Natural killer cell (primary cell): ENCODE data around the gene SF3A2. TPM values are rescaled to one million over a fixed set of nuclear protein-coding genes. Genes with fewer than 3 reads are reported as not detected.

Source experiments
- ATAC-seq, 3 donors: fragments of 150-1000 bp in 2 of 3; fragments of 200-7000 bp in 1 of 3; cut with Tn5 transposase; 1 replicate in 1 of 3; 2 replicates in 2 of 3; pipeline ENCODE4 v1.10.0; 2021; ENCODE audit warnings: mild to moderate bottlenecking in 2 of 3, moderate library complexity in 2 of 3
- DNase-seq, 2 donors: peaks; one replicate each; pipeline versions ENCODE4 v3.0.0 to v3.0.0-alpha.2; 2013 to 2021; ENCODE audit warnings: mixed read lengths in 1 of 2
- H3K27ac ChIP-seq: one replicate; pipeline ENCODE4 v1.5.1; 2013; ENCODE audit warnings: mild to moderate bottlenecking, low read length
- H3K27me3 ChIP-seq: one replicate; pipeline ENCODE4 v1.6.1; 2013; ENCODE audit warnings: low read length; ENCODE audit not compliant: control insufficient read depth, insufficient read depth
- H3K36me3 ChIP-seq: one replicate; pipeline ENCODE4 v1.6.1; 2013; ENCODE audit warnings: low read length; ENCODE audit not compliant: control insufficient read depth, insufficient read depth
- H3K4me1 ChIP-seq: one replicate; pipeline ENCODE4 v1.6.1; 2013; ENCODE audit warnings: low read length; ENCODE audit not compliant: control insufficient read depth, insufficient read depth
- H3K4me3 ChIP-seq: one replicate; pipeline ENCODE4 v1.5.1; 2013; ENCODE audit warnings: low read length
- H3K9me3 ChIP-seq: one replicate; pipeline ENCODE4 v1.6.1; 2013; ENCODE audit warnings: low read length; ENCODE audit not compliant: control insufficient read depth, insufficient read depth
- H3K27ac Mint-ChIP-seq, 2 donors: one replicate each; pipeline ENCODE4 v1.8.0; 2022; ENCODE audit warnings: mild to moderate bottlenecking in 2 of 2, mixed read lengths in 2 of 2, moderate library complexity in 1 of 2
- H3K27me3 Mint-ChIP-seq, 2 donors: one replicate each; pipeline ENCODE4 v1.8.0; 2022; ENCODE audit warnings: low read depth in 2 of 2, mixed read lengths in 2 of 2
- H3K36me3 Mint-ChIP-seq: one replicate; pipeline ENCODE4 v1.8.0; 2022; ENCODE audit warnings: mixed read lengths
- H3K4me1 Mint-ChIP-seq, 2 donors: one replicate each; pipeline ENCODE4 v1.8.0; 2022; ENCODE audit warnings: mixed read lengths in 2 of 2
- H3K4me3 Mint-ChIP-seq: one replicate; pipeline ENCODE4 v1.8.0; 2022; ENCODE audit warnings: mild to moderate bottlenecking, moderate library complexity, mixed read lengths
- H3K9me3 Mint-ChIP-seq, 2 donors: one replicate each; pipeline ENCODE4 v1.8.0; 2022; ENCODE audit warnings: mixed read lengths in 2 of 2
- CTCF ChIP-seq: fragments of 200-600 bp; IDR thresholded peaks from one replicate; pipeline ENCODE4 v1.8.0; 2022; ENCODE audit warnings: antibody characterized with exemption
- WGBS: methylation state at CpG from one replicate; pipeline ENCODE4 v1.1.7; 2013; ENCODE audit warnings: missing lambda C conversion rate; ENCODE audit not compliant: insufficient coverage; 5-methylcytosine and 5-hydroxymethylcytosine counted together
- intact Hi-C: fragments of 100-400 bp; cut with micrococcal nuclease; formaldehyde crosslinking; loops from one replicate; pipeline ENCODE4 v1.14.2; 2022
- total RNA-seq, 4 donors: library from RNA; stranded (reverse); fragments of 120-200 nt in 1 of 4; gene quantifications; one replicate each; pipeline versions ENCODE4 v1.2.3 to v1.2.4, GENCODE V29; 2013 to 2022

The SF3A2 gene
- total RNA-seq, 3 donors from 2014 or later (not counting 1 experiment from before 2014, with no cell fraction given) = 143 to 165 (median 147) TPM

DNA sequence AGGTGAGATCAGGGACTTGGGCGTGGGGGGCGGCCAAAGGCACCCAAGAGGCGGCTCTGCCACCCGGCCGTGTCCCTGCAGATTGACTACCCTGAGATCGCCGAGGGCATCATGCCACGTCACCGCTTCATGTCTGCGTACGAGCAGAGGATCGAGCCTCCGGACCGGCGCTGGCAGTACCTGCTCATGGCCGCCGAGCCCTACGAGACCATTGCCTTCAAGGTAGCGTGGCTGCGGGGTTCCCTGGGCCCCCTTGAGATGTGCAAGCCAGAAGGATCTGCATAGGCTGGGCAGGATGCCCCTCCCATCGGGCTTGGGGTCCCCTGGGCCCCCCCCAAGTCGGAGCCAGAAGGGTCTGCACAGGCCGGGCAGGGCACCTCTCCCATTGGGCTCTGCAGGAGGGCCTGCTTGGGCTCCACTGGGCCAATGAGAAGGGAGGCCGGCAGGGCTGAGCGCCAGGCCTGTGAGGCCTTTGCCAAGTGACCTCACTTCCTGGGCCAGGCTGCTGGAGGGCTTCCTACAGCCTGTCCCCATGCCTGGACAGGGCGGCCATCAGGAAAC, 10.3 kb downstream of the SF3A2 start:
- H3K9me3 ChIP-seq = no peaks in the 10 kb centered on the region
- DNase-seq (no peak), ATAC-seq (no peak)
- no peak for TF ChIP-seq CTCF
- 93% methylated on average over 26 of the region's 26 CpGs for WGBS
- no peak overlapping the region for H3K27ac Mint-ChIP-seq
- intact Hi-C loops = no loop called here
- H3K4me3 ChIP-seq = no peak overlapping the region
- H3K4me1 Mint-ChIP-seq = peaks cover 6 to 9% of the 10 kb centered on the region in 2 donors
- H3K27me3 Mint-ChIP-seq = peaks cover 0 to 1% of the 10 kb centered on the region in 2 donors
- peaks cover 27% of the 10 kb centered on the region for H3K4me1 ChIP-seq
- H3K36me3 ChIP-seq = peaks cover 56% of the 10 kb centered on the region
- peaks cover 10% of the 10 kb centered on the region for H3K27me3 ChIP-seq
- no peak overlapping the region for H3K27ac ChIP-seq
- no peaks in the 10 kb centered on the region for H3K36me3 Mint-ChIP-seq
- no peak overlapping the region for H3K4me3 Mint-ChIP-seq
- H3K9me3 Mint-ChIP-seq = no peaks in the 10 kb centered on the region

DNA sequence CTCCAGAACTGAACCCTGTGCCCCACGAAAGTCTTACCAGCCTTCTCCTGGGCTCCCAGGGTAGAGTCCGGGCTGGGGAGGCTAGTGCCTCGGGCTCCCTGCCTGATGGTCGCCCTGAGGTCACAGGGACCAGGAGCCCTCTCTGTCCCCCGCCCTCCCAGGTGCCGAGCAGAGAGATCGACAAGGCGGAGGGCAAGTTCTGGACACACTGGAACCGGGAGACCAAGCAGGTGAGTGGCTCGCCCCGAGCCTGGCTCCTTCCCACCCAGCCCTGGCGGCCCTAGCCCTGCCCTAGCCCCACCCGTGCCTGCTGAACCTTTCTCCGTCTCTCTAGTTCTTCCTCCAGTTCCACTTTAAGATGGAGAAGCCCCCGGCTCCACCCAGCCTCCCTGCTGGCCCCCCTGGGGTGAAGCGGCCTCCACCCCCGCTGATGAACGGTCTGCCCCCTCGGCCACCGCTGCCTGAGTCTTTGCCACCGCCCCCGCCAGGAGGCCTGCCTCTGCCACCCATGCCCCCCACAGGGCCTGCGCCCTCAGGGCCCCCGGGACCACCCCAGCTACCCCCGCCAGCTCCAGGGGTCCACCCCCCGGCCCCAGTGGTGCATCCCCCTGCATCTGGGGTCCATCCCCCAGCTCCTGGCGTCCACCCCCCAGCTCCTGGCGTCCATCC, 10.9 kb downstream of the SF3A2 start:
- intact Hi-C loops = no loop called here
- no peaks in the 10 kb centered on the region for H3K36me3 Mint-ChIP-seq
- no peak for ATAC-seq
- no peak overlapping the region for H3K27ac Mint-ChIP-seq
- no peak for DNase-seq
- peaks cover 0 to 6% of the 10 kb centered on the region in 2 donors for H3K27me3 Mint-ChIP-seq
- H3K9me3 ChIP-seq = no peaks in the 10 kb centered on the region
- H3K36me3 ChIP-seq = peaks cover 50% of the 10 kb centered on the region
- 96% methylated on average over 26 of the region's 28 CpGs for WGBS
- no peak overlapping the region for H3K4me3 Mint-ChIP-seq
- no peak overlapping the region for H3K27ac ChIP-seq
- H3K4me1 Mint-ChIP-seq = peaks cover 2 to 11% of the 10 kb centered on the region in 2 donors
- no peaks in the 10 kb centered on the region for H3K9me3 Mint-ChIP-seq
- TF ChIP-seq CTCF = no peak
- no peak overlapping the region for H3K4me3 ChIP-seq
- H3K27me3 ChIP-seq = peaks cover 17% of the 10 kb centered on the region
- H3K4me1 ChIP-seq = peaks cover 27% of the 10 kb centered on the region

DNA sequence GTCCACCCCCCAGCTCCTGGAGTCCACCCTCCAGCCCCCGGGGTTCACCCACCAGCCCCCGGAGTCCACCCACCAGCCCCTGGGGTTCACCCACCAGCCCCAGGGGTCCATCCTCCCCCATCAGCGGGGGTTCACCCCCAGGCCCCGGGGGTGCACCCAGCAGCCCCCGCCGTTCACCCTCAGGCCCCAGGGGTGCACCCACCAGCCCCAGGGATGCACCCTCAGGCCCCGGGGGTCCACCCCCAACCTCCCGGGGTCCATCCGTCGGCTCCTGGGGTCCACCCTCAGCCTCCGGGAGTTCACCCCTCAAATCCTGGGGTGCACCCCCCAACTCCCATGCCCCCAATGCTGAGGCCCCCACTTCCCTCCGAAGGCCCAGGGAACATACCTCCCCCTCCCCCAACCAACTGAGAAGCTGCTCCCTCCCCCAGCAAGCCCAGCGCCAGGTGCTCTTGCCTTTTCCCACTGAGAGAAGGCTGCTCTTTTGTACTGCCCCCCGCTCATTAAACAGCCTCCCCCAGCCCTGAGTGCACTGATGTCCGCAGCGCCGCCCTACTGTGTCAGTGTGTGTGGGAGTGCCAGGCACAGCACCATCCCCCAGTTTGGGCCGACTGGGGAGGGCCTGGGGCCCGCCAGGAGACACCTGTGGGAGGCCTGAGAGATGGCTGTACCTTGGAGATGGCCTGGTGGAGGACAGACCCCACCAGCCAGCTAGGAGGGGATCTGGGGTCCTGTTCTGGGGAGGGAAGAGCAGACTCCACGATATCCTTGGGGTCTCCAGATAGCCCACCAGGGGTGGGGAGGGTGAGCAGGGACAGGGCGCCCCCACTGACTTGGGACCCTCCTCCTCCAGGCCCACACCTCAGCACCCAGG, 11.7 kb downstream of the SF3A2 start:
- DNase-seq (no peak), ATAC-seq (no peak)
- Mint-ChIP-seq H3K36me3 (no peaks in the 10 kb centered on the region), H3K4me1 (peaks cover 0 to 17% of the 10 kb centered on the region in 2 donors), H3K27ac (no peak overlapping the region), H3K27me3 (peaks cover 0 to 13% of the 10 kb centered on the region in 2 donors), H3K4me3 (no peak overlapping the region), H3K9me3 (no peaks in the 10 kb centered on the region)
- Histone ChIP-seq H3K27ac (no peak overlapping the region), H3K4me3 (no peak overlapping the region), H3K36me3 (peaks cover 45% of the 10 kb centered on the region), H3K27me3 (peaks cover 25% of the 10 kb centered on the region), H3K4me1 (peaks cover 27% of the 10 kb centered on the region), H3K9me3 (no peaks in the 10 kb centered on the region)
- intact Hi-C loops = no loop called here
- no peak for TF ChIP-seq CTCF
- 92% methylated on average over 20 of the region's 21 CpGs for WGBS
